Fibroblast of peridontal ligament (primary cell): Measurements from ENCODE around the gene P2RY2.

Source experiments
- DNase-seq: peaks from one replicate; pipeline ENCODE4 v3.0.0-alpha.2; 2010; ENCODE audit errors: extremely low read depth

Gene P2RY2

GRCh38 chr11:73285721-73286120, 67.6 kb downstream of the P2RY2 start:
- DNase-seq: no peak
